GM12878 (cell line): ENCODE results near the gene FAM47E. TPM values are rescaled to one million over a fixed set of nuclear protein-coding genes. Genes with fewer than 3 reads are reported as not detected.

Source experiments
- ATAC-seq: fragments of 200-7000 bp; cut with Tn5 transposase; 3 replicates; pipeline ENCODE4 v1.9.1; 2020; ENCODE audit warnings: mild to moderate bottlenecking, moderate library complexity
- BruUV-seq: library from RNA; stranded (reverse); fragments of 400-500 nt; replicated peaks from 2 replicates; lab custom pipeline; 2021; lab: Mats Ljungman, UMichigan
- CTCF ChIA-PET: fragments of 300-600 bp; sonication (Branson Sonifier 250); formaldehyde crosslinking; extraction: SDS; loops from one replicate; lab custom pipeline; 2021; ENCODE audit warnings: inconsistent platforms; lab: Yijun Ruan, JAX
- POLR2A ChIA-PET: fragments of 350-600 bp; formaldehyde crosslinking; extraction: SDS; loops from one replicate; lab custom pipeline; 2021; ENCODE audit warnings: inconsistent platforms; lab: Charles Lee
- RAD21 ChIA-PET: fragments of 300-600 bp; sonication (Branson Sonifier 250); formaldehyde crosslinking; loops from one replicate; lab custom pipeline; 2023; ENCODE audit warnings: antibody characterized with exemption; ENCODE audit not compliant: unreplicated experiment; lab: Charles Lee
- SMC1A ChIA-PET: fragments of 300-600 bp; sonication (Branson Sonifier 250); formaldehyde crosslinking; loops from one replicate; lab custom pipeline; 2023; ENCODE audit not compliant: unreplicated experiment, uncharacterized antibody; lab: Charles Lee
- DNase-seq: peaks from one replicate; pipeline ENCODE4 v3.0.0-alpha.2; 2011; ENCODE audit warnings: low read depth, low spot score
- FAIRE-seq: peaks from 3 replicates; lab custom pipeline; 2011; peaks lifted over from hg19 to GRCh38; lab: Jason Lieb, UNC
- H2AFZ ChIP-seq: 2 replicates; pipeline ENCODE4 v1.6.0; 2011; ENCODE audit warnings: low read depth, low read length, control low read depth; ENCODE audit not compliant: control insufficient read depth
- H3K27ac ChIP-seq: 2 replicates; pipeline ENCODE4 v1.5.1; 2011; ENCODE audit warnings: control low read depth; ENCODE audit not compliant: control insufficient read depth, insufficient read depth
- H3K27me3 ChIP-seq, 2 experiments: replicated peaks in 1 of 2; 2 replicates each; pipeline versions ENCODE4 v1.6.0 to v1.6.1; 2011; ENCODE audit warnings: low read length in 1 of 2; ENCODE audit not compliant: control insufficient read depth in 2 of 2, insufficient read depth in 2 of 2
- H3K36me3 ChIP-seq, 2 experiments: 2 replicates each; pipeline ENCODE4 v1.5.1; 2011; ENCODE audit warnings: low read length in 1 of 2; ENCODE audit not compliant: control insufficient read depth in 2 of 2, insufficient read depth in 2 of 2
- H3K4me1 ChIP-seq: 2 replicates; pipeline ENCODE4 v1.6.1; 2011; ENCODE audit warnings: mild to moderate bottlenecking, low read length, moderate library complexity, mixed read lengths; ENCODE audit not compliant: control insufficient read depth, insufficient read depth
- H3K4me2 ChIP-seq: 2 replicates; pipeline ENCODE4 v1.6.0; 2011; ENCODE audit warnings: control low read depth; ENCODE audit not compliant: control insufficient read depth, insufficient read depth
- H3K4me3 ChIP-seq: fragments of 200-600 bp; sonication (generic); 2 replicates; pipeline ENCODE4 v1.5.1; 2016
- H3K79me2 ChIP-seq: 2 replicates; pipeline ENCODE4 v1.6.0; 2011; ENCODE audit warnings: low read length; ENCODE audit not compliant: control insufficient read depth, insufficient read depth
- H3K9ac ChIP-seq: 2 replicates; pipeline ENCODE4 v1.8.0; 2011; ENCODE audit warnings: low read length, control low read depth, mixed read lengths; ENCODE audit not compliant: control insufficient read depth, insufficient read depth
- H3K9me3 ChIP-seq: replicated peaks from 3 replicates; pipeline ENCODE4 v1.5.1; 2011; ENCODE audit warnings: mild to moderate bottlenecking, low read length; ENCODE audit not compliant: control insufficient read depth, insufficient read depth
- H4K20me1 ChIP-seq: 2 replicates; pipeline ENCODE4 v1.6.0; 2011; ENCODE audit not compliant: control insufficient read depth, insufficient read depth
- CHD4 ChIP-seq: fragments of 200-600 bp; sonication (generic); IDR thresholded peaks from 2 replicates; pipeline ENCODE4 v1.6.1; 2016; ENCODE audit warnings: mild to moderate bottlenecking
- CREB1 ChIP-seq: IDR thresholded peaks from 2 replicates; pipeline ENCODE4 v1.6.1; 2012; ENCODE audit warnings: low read depth, mild to moderate bottlenecking, inconsistent platforms
- RAD21 ChIP-seq: IDR thresholded peaks from 2 replicates; pipeline ENCODE4 v1.6.1; 2011; ENCODE audit warnings: mild to moderate bottlenecking, low read depth, low read length, moderate library complexity; ENCODE audit not compliant: insufficient read depth
- TCF7 ChIP-seq: IDR thresholded peaks from 2 replicates; pipeline ENCODE4 v1.6.1; 2014; ENCODE audit warnings: antibody characterized with exemption, borderline replicate concordance
- WGBS: methylation state at CpG from one replicate; pipeline ENCODE4 v1.1.6; 2016; ENCODE audit warnings: low lambda C conversion rate; ENCODE audit not compliant: insufficient replicate concordance, insufficient coverage; ENCODE audit errors: missing lambda C conversion rate; 5-methylcytosine and 5-hydroxymethylcytosine counted together
- in situ Hi-C: fragments of 300-500 bp; cut with MboI; formaldehyde crosslinking; loops from 9 replicates; pipeline ENCODE4 v1.14.3; 2018; ENCODE audit warnings: mixed read lengths
- intact Hi-C: fragments of 100-400 bp; cut with micrococcal nuclease; formaldehyde crosslinking; loops from one replicate; pipeline ENCODE4 v1.14.2; 2022; ENCODE audit not compliant: unreplicated experiment
- polyA plus RNA-seq, 11 experiments: library from polyadenylated mRNA; depleted of rRNA in 4 of 11; unstranded in 6 of 11; stranded (reverse) in 5 of 11; fragments of >200 nt; fragmentation: Nextera tagmentation in 4 of 11; fragmentation: Illumina TruSeq in 1 of 11; extraction: Ambion mirVana in 4 of 11; extraction: Trizol in 1 of 11; gene quantifications; 1 replicate in 1 of 11; 2 replicates in 10 of 11; pipeline versions ENCODE4 v1.2.1 to v1.2.3, GENCODE V29; 2011 to 2016; ENCODE audit warnings: inconsistent platforms in 2 of 11, missing spikeins in 2 of 11, low read depth in 1 of 11
- total RNA-seq, 4 experiments: library from RNA; depleted of rRNA in 3 of 4; stranded (reverse); fragments of >200 nt in 3 of 4; fragmentation: Illumina TruSeq in 1 of 4; extraction: Trizol in 1 of 4; gene quantifications; 2 replicates each; pipeline versions ENCODE4 v1.2.1 to v1.2.3, GENCODE V29; 2013 to 2021
- TF ChIP-seq, protein P1 (sequence below): IDR thresholded peaks from 2 replicates; pipeline ENCODE4 v1.6.1; 2012; ENCODE audit warnings: low read length, inconsistent platforms
- TF ChIP-seq, protein P2 (sequence below), 3 experiments: IDR thresholded peaks in 2 of 3; conservative IDR thresholded peaks in 1 of 3; 2 replicates each; pipeline ENCODE4 v1.5.1; 2011; ENCODE audit warnings: low read depth in 3 of 3, low read length in 3 of 3, mild to moderate bottlenecking in 3 of 3, control low read depth in 2 of 3, moderate library complexity in 2 of 3, inconsistent platforms in 1 of 3, mixed read lengths in 1 of 3; ENCODE audit not compliant: control insufficient read depth in 2 of 3, insufficient read depth in 1 of 3; ENCODE audit errors: extremely low read depth in 1 of 3
- TF ChIP-seq, protein P3 (sequence below): fragments of 450-650 bp; IDR thresholded peaks from 2 replicates; pipeline ENCODE4 v1.6.1; 2017; ENCODE audit warnings: borderline replicate concordance

FAM47E gene
- total and polyA plus RNA-seq, 10 of the 15 experiments (the other 5 are each of a cell fraction or from before 2014, with no cell fraction given), result 0.03 TPM; not detected in 9

DNA sequence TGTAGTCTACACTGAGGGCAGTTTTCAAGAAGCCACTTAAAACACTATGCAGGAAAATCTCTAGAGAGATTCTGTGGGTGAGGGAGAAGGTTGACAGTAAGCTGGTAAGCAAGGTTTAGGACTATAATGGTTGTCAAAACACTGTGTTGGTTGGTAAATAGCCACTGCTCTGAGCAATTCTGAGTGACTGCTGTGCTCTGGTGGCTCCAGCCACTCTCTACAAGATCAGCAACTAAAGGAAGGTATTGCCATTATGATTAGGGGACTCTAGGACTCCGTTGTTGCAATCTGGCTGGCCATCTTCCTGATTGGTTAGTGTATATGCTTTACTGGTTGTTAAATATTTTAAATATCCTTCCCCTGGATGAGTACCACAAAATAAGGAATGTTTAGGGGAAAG is 5.5 kb upstream of the FAM47E start:
- no peaks in the 10 kb centered on the region for H3K4me1 ChIP-seq
- H3K79me2 ChIP-seq, result no peaks in the 10 kb centered on the region
- 38% methylated on average over 1 of the region's 1 CpG for WGBS
- intact Hi-C loops (no loop called here), in situ Hi-C loops (no loop called here)
- H3K36me3 ChIP-seq, result no peaks in the 10 kb centered on the region
- ATAC-seq, result no peak
- no peak for DNase-seq
- TF ChIP-seq, protein P1, sequence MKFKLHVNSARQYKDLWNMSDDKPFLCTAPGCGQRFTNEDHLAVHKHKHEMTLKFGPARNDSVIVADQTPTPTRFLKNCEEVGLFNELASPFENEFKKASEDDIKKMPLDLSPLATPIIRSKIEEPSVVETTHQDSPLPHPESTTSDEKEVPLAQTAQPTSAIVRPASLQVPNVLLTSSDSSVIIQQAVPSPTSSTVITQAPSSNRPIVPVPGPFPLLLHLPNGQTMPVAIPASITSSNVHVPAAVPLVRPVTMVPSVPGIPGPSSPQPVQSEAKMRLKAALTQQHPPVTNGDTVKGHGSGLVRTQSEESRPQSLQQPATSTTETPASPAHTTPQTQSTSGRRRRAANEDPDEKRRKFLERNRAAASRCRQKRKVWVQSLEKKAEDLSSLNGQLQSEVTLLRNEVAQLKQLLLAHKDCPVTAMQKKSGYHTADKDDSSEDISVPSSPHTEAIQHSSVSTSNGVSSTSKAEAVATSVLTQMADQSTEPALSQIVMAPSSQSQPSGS, result no peak
- TF ChIP-seq, protein P2, sequence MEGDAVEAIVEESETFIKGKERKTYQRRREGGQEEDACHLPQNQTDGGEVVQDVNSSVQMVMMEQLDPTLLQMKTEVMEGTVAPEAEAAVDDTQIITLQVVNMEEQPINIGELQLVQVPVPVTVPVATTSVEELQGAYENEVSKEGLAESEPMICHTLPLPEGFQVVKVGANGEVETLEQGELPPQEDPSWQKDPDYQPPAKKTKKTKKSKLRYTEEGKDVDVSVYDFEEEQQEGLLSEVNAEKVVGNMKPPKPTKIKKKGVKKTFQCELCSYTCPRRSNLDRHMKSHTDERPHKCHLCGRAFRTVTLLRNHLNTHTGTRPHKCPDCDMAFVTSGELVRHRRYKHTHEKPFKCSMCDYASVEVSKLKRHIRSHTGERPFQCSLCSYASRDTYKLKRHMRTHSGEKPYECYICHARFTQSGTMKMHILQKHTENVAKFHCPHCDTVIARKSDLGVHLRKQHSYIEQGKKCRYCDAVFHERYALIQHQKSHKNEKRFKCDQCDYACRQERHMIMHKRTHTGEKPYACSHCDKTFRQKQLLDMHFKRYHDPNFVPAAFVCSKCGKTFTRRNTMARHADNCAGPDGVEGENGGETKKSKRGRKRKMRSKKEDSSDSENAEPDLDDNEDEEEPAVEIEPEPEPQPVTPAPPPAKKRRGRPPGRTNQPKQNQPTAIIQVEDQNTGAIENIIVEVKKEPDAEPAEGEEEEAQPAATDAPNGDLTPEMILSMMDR (IDR thresholded peaks at IDR 0.05 in 2 of 3, conservative IDR thresholded peaks at IDR 0.05 in 1 of 3; ENCODE audit: control insufficient read depth in 2 of 3, extremely low read depth in 1 of 3, insufficient read depth in 1 of 3, low read depth in 3 of 3, low read length in 3 of 3), result peak in 1 of 3 experiments; percentile 18; a peak in 2 of 6 replicates
- no peak for TF ChIP-seq CHD4
- no peak for TF ChIP-seq TCF7
- TF ChIP-seq, protein P3, sequence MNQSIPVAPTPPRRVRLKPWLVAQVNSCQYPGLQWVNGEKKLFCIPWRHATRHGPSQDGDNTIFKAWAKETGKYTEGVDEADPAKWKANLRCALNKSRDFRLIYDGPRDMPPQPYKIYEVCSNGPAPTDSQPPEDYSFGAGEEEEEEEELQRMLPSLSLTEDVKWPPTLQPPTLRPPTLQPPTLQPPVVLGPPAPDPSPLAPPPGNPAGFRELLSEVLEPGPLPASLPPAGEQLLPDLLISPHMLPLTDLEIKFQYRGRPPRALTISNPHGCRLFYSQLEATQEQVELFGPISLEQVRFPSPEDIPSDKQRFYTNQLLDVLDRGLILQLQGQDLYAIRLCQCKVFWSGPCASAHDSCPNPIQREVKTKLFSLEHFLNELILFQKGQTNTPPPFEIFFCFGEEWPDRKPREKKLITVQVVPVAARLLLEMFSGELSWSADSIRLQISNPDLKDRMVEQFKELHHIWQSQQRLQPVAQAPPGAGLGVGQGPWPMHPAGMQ, result no peak
- no peak for TF ChIP-seq CREB1
- TF ChIP-seq RAD21, result peak; percentile 39; the same call in 1 of the 2 replicates
- H3K27ac ChIP-seq, result no peak overlapping the region
- H2AFZ ChIP-seq, result no peak overlapping the region
- no TSS peak for BruUV-seq
- ChIA-PET SMC1A (interaction anchor here (1.0 to 1.3 kb wide), 2 partner anchors 65 to 309 kb away, joined by 3 read pairs; no protein-coding TSS in a partner anchor), POLR2A (no interaction called here), RAD21 (no interaction called here), CTCF (interaction anchor here (0.7 to 2.0 kb wide), 2 partner anchors 66 to 132 kb away, joined by 3 to 8 read pairs; no protein-coding TSS in a partner anchor)
- no peak overlapping the region for H3K4me2 ChIP-seq
- H3K4me3 ChIP-seq, result no peak overlapping the region
- no peak for FAIRE-seq
- no peaks in the 10 kb centered on the region for H3K9me3 ChIP-seq
- peaks cover under 1 to 2% of the 10 kb centered on the region in 2 experiments; a peak in 3 of 4 replicates for H3K27me3 ChIP-seq
- no peaks in the 10 kb centered on the region for H4K20me1 ChIP-seq
- no peak overlapping the region for H3K9ac ChIP-seq
